Adrenal gland (tissue), 5 donors: ENCODE data around the gene SH2B3.
A peak's percentile ranks its signal among the peaks of the same experiment; 100 is the strongest.

Experiments
- CTCF ChIP-seq, 6 experiments: fragments of 450-650 bp in 4 of 6; fragments of 200-600 bp in 2 of 6; sonication (generic) in 1 of 6; IDR thresholded peaks; 1 replicate in 5 of 6; 2 replicates in 1 of 6; pipeline versions ENCODE4 v1.5.1 to v1.8.0; 2016 to 2021; ENCODE audit warnings: antibody characterized with exemption in 6 of 6, mild to moderate bottlenecking in 2 of 6, moderate library complexity in 1 of 6
- POLR2A ChIP-seq, 2 donors: fragments of 450-650 bp; IDR thresholded peaks; one replicate each; pipeline ENCODE4 v1.6.1; 2017; ENCODE audit warnings: antibody characterized with exemption in 2 of 2, mild to moderate bottlenecking in 2 of 2, moderate library complexity in 1 of 2
- donor health status: DM: no; HTN: no; CAD: no.

- no peak for TF ChIP-seq CTCF (IDR thresholded peaks at IDR 0.05)
- peak in 1 of 2 donors; percentile 7 for TF ChIP-seq POLR2A (IDR thresholded peaks at IDR 0.05)
These were observed 42.1 kb upstream of the SH2B3 start for GRCh38 chr12:111363578-111363977.
